ENCODE measurements around the gene HAP1. TPM values are rescaled to one million over a fixed set of nuclear protein-coding genes. Genes with fewer than 3 reads are reported as not detected.

The HAP1 gene
- total RNA-seq, 1 experiment from 2014 or later, result 11.6 TPM

DNA sequence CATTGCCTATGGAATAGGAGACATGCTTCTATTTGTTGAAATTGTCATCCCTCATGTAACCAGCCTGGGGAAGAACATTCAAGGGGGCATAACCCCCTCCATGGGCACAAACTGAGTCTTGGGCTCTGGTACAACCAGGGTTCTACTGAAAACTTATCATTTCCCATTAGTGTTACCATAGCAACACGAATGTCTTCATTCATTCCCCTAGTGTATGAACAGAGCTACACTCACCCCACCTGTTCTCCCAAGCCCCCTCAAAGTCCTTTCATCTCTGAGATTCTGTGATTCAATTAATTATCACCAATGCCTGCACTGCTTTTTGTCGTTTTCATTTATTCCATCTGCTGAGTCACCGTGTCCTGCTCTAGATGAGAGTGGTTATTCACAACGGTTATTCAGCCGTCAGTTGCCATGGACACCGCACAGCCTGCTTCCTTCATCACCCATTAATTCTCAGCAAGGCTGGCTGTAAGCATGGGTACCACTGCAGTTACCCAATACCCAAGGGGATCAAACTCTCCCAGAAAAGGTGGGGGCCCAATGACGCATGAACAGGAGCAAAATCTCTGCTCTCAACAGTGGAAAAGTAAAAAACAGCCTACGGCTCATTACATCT is 23.9 kb downstream of the HAP1 start:
- no peak for TF ChIP-seq SIN3A (IDR thresholded peaks at IDR 0.05; ENCODE audit: borderline replicate concordance, insufficient read depth, low read depth, low read length)
- TF ChIP-seq, protein P1, sequence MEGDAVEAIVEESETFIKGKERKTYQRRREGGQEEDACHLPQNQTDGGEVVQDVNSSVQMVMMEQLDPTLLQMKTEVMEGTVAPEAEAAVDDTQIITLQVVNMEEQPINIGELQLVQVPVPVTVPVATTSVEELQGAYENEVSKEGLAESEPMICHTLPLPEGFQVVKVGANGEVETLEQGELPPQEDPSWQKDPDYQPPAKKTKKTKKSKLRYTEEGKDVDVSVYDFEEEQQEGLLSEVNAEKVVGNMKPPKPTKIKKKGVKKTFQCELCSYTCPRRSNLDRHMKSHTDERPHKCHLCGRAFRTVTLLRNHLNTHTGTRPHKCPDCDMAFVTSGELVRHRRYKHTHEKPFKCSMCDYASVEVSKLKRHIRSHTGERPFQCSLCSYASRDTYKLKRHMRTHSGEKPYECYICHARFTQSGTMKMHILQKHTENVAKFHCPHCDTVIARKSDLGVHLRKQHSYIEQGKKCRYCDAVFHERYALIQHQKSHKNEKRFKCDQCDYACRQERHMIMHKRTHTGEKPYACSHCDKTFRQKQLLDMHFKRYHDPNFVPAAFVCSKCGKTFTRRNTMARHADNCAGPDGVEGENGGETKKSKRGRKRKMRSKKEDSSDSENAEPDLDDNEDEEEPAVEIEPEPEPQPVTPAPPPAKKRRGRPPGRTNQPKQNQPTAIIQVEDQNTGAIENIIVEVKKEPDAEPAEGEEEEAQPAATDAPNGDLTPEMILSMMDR (IDR thresholded peaks at IDR 0.05), result no peak
- TF ChIP-seq, protein P2, sequence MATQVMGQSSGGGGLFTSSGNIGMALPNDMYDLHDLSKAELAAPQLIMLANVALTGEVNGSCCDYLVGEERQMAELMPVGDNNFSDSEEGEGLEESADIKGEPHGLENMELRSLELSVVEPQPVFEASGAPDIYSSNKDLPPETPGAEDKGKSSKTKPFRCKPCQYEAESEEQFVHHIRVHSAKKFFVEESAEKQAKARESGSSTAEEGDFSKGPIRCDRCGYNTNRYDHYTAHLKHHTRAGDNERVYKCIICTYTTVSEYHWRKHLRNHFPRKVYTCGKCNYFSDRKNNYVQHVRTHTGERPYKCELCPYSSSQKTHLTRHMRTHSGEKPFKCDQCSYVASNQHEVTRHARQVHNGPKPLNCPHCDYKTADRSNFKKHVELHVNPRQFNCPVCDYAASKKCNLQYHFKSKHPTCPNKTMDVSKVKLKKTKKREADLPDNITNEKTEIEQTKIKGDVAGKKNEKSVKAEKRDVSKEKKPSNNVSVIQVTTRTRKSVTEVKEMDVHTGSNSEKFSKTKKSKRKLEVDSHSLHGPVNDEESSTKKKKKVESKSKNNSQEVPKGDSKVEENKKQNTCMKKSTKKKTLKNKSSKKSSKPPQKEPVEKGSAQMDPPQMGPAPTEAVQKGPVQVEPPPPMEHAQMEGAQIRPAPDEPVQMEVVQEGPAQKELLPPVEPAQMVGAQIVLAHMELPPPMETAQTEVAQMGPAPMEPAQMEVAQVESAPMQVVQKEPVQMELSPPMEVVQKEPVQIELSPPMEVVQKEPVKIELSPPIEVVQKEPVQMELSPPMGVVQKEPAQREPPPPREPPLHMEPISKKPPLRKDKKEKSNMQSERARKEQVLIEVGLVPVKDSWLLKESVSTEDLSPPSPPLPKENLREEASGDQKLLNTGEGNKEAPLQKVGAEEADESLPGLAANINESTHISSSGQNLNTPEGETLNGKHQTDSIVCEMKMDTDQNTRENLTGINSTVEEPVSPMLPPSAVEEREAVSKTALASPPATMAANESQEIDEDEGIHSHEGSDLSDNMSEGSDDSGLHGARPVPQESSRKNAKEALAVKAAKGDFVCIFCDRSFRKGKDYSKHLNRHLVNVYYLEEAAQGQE (IDR thresholded peaks at IDR 0.05; ENCODE audit: insufficient read depth in 1 of 2, low read depth in 2 of 2, low read length in 1 of 2), result no peak
- TF ChIP-seq POLR2AphosphoS5 (IDR thresholded peaks at IDR 0.05; ENCODE audit: low read depth, low read length), result no peak
- no peak for TF ChIP-seq TCF7L2 (IDR thresholded peaks at IDR 0.05; ENCODE audit: low read depth, low read length)
- Histone ChIP-seq H3K36me3 (ENCODE audit: control insufficient read depth, insufficient read depth, low read length) (no peaks in the 10 kb centered on the region), H3K27me3 (ENCODE audit: control insufficient read depth, insufficient read depth, low read length) (no peaks in the 10 kb centered on the region), H3K9me3 (ENCODE audit: control insufficient read depth, insufficient read depth, low read depth, low read length) (no peaks in the 10 kb centered on the region), H3K4me1 (ENCODE audit: control insufficient read depth, insufficient read depth, low read length) (no peaks in the 10 kb centered on the region), H3K4me3 (ENCODE audit: low read depth in 2 of 2, low read length in 2 of 2) (no peak overlapping the region), H3K27ac (ENCODE audit: low read length) (no peak overlapping the region)
- in situ Hi-C loops (cut with HindIII; ENCODE audit: low pct_unique_long_range_greater_than_20kb, low sequenced_read_pairs) (no loop called here), intact Hi-C loops (cut with micrococcal nuclease; ENCODE audit: unreplicated experiment) (no loop called here)
- no peak for DNase-seq (ENCODE audit: low read depth, low spot score)
- ChIA-PET POLR2A (no interaction called here), CTCF (interaction anchor here (0.7 kb wide), 1 partner anchor 43 kb away, joined by 6 read pairs; no protein-coding TSS in a partner anchor)
- no TSS peak for BruUV-seq (replicated peaks)
- no peak for ATAC-seq

DNA sequence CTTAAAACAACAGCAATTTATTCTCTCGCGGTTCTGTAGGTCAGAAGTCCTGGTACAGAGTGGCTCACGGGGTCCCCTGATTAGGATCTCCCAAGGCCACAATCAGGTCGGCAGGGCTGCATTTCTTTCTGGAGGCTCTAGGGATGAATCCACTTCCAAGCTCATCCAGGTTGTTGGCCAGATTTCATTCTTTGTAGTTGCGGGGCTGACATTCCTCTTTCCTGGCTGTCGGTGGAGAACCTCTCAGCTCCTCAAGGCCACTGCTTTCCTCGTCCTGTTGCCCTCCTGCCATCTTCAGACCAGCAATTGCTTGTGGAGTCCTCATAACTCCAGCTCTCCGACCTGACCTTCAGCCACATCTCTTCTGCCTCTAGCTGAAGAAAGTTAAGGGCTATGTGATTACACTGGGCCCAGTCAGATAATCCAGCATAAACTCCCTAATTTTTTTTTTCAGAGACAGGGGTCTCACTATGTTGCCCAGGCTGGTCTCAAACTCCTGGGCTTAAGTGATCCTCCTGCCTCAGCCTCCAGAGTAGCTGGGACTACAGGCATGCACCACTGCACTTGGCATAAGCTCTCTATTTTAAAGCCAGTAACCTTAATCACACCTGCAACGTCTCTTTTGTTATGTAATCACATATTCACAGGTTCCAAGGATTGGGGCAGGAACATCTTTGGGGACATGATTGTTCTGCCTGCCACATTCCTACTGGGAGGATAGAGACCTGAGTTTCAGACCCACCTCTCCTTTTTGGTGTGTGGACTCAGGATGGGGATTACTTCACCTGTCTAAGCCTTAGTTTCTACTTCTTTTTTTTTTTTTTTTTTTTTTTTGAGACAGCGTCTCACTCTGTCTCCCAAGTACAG is 26.4 kb downstream of the HAP1 start:
- Histone ChIP-seq H3K4me3 (ENCODE audit: low read depth in 2 of 2, low read length in 2 of 2) (no peak overlapping the region), H3K27ac (ENCODE audit: low read length) (no peak overlapping the region), H3K4me1 (ENCODE audit: control insufficient read depth, insufficient read depth, low read length) (no peaks in the 10 kb centered on the region), H3K9me3 (ENCODE audit: control insufficient read depth, insufficient read depth, low read depth, low read length) (no peaks in the 10 kb centered on the region), H3K36me3 (ENCODE audit: control insufficient read depth, insufficient read depth, low read length) (no peaks in the 10 kb centered on the region), H3K27me3 (ENCODE audit: control insufficient read depth, insufficient read depth, low read length) (no peaks in the 10 kb centered on the region)
- no peak for ATAC-seq
- TF ChIP-seq, protein P2 (IDR thresholded peaks at IDR 0.05; ENCODE audit: insufficient read depth in 1 of 2, low read depth in 2 of 2, low read length in 1 of 2), result no peak
- TF ChIP-seq POLR2AphosphoS5 (IDR thresholded peaks at IDR 0.05; ENCODE audit: low read depth, low read length) (no peak), TCF7L2 (IDR thresholded peaks at IDR 0.05; ENCODE audit: low read depth, low read length) (no peak), SIN3A (IDR thresholded peaks at IDR 0.05; ENCODE audit: borderline replicate concordance, insufficient read depth, low read depth, low read length) (no peak)
- TF ChIP-seq, protein P1 (IDR thresholded peaks at IDR 0.05), result no peak
- POLR2A ChIA-PET, result interaction anchor here (0.5 to 1.0 kb wide), 2 partner anchors 10 to 81 kb away, joined by 3 read pairs; no protein-coding TSS in a partner anchor
- BruUV-seq (replicated peaks), result no TSS peak
- intact Hi-C loops (cut with micrococcal nuclease; ENCODE audit: unreplicated experiment) (no loop called here), in situ Hi-C loops (cut with HindIII; ENCODE audit: low pct_unique_long_range_greater_than_20kb, low sequenced_read_pairs) (no loop called here)
- DNase-seq (ENCODE audit: low read depth, low spot score), result no peak
- CTCF ChIA-PET, result interaction anchor here (1.8 kb wide), 1 partner anchor 12 kb away, joined by 8 read pairs; no protein-coding TSS in a partner anchor

Measured in Panc1 (cell line).